GM21717 (cell line): ENCODE results near the gene PHKG2.
A peak's percentile ranks its signal among the peaks of the same experiment; 100 is the strongest.

ENCODE experiments used
- ATAC-seq: cut with Tn5 transposase; IDR thresholded peaks from one replicate; pipeline ENCODE4 v1.9.1; 2021; ENCODE audit warnings: mild to moderate bottlenecking, moderate library complexity; ENCODE audit not compliant: unreplicated experiment

Gene PHKG2

GRCh38 chr16:30755955-30756780, 7.9 kb downstream of the PHKG2 start:
- no peak for ATAC-seq

GRCh38 chr16:30756781-30757100, 8.5 kb downstream of the PHKG2 start:
- no peak for ATAC-seq

GRCh38 chr16:30757316-30757715, 9.1 kb downstream of the PHKG2 start:
- no peak for ATAC-seq

- ATAC-seq: no peak
Measured at GRCh38 chr16:30758988-30759491, 10.8 kb downstream of the PHKG2 start.

GRCh38 chr16:30760001-30760559, 11.9 kb downstream of the PHKG2 start:
- ATAC-seq: no peak

DNA sequence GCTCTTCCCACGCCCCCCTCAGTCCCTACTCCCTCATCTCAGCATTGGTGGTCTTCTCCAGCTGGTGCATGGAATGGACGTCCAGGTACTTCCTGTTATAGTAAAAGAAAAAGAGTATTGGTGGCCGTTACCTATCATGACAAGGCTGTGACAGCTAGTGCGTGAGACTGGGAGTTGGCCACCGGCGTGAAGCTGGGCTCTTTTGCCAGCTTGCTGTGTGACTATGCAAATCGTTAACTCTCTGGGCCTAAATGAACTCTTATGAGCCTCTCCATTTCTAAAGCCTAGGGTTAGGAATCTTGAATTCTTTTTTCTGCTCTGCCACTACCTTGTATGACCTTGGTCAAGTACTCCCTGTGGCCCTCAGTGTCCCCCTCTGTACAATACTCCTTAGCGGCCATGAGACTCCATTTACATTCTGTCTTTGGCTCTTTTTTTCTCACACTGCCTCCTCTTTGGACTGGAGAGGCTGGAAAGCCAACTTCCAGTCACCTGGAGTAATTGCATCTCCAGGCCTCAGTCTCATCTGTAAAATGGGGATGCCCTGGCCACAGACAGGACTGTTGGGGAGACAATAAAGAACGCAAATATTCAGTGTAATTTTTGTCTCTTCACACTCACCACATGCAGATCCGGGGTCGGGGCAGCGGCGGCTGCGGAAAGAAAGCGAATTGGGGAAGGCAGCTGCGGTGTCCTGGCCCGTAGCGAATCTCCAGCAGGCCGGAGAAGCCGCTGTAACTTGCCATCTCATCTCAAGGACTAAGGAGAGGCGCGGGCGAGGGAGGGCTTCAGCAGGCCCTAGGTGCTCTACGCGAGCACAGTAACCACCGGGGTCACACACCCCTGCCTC, 12.6 kb downstream of the PHKG2 start:
- no peak for ATAC-seq

DNA sequence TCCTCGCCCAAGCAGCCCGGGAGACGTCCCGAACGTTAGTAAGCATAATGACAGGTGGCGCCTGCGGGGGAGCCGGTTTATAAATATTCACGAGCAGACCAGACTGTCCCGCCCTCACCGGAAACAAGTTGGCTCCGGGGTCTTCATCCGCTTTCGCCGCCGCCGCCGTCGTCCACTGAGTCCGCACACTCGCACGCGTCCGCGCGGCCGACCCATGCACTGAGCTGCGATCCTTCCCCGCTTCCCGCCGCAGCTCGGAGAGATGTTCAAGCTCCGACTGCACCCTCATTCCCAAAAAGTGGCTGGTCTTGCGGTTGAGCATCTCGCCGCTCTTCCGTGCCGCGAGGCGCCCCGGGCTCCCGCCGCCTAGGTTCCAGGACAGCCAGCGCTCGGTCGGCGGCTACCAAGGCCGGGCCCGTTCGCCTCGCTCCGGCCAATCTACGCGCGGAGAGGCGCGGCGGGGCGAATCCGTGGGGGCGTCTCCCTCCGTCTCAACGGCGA, 13.3 kb downstream of the PHKG2 start:
- peak; percentile 19 for ATAC-seq

DNA sequence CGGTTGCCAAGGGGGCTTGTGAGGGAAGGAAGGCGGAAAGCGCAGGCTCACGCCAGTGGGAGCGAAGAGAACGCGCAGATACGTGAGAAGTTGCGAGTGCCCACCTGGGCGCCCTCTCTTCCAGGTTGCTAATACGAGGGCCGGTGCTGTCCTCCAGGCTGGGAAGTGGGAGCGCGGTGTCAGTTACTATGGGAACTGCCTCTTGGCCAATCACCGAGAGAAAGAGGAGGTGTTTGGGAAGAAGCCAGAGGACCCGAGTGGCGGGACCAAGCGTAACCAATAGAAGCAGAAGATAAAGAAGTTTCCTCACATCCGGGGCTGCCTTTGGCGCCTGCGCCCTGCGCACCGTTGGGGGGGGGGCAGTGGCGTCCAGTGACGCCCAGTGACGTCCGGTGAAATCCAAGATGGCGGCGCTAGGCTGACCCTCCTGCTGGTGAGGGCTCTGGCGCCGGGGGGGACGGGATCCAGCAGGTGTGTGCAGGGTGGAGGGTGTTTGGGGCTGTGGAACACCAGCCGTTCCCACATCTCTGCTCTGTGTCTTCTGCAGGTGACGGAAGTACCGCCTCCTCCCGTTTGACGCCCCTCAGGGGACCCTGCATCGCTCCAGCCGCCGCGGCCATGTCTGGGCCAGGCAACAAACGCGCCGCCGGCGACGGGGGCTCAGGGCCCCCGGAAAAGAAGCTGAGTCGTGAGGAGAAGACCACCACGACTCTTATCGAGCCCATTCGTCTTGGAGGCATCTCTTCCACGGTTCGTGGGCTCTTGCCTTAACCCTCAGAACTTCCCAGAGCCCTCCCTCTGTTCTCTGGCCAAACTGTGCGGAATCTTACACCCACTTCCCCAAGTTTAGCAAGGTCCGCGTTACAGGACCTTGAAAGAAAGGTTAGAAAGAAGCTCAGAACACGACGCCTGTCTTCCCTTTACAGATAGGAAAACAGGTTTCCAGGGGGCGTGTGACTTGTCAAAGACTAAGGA, 14.0 kb downstream of the PHKG2 start, which contains the start of the genes CFAP119 and RNF40:
Gene CFAP119, minus strand, starts transcription at position 135 of the 975 bp plus-strand sequence. CDS start 314 bp downstream, outside the sequence.
Gene RNF40, plus strand, starts transcription at position 395 of the 975 bp plus-strand sequence. Its CDS starts 224 bp downstream, at position 619.
- ATAC-seq: peak; percentile 71

DNA sequence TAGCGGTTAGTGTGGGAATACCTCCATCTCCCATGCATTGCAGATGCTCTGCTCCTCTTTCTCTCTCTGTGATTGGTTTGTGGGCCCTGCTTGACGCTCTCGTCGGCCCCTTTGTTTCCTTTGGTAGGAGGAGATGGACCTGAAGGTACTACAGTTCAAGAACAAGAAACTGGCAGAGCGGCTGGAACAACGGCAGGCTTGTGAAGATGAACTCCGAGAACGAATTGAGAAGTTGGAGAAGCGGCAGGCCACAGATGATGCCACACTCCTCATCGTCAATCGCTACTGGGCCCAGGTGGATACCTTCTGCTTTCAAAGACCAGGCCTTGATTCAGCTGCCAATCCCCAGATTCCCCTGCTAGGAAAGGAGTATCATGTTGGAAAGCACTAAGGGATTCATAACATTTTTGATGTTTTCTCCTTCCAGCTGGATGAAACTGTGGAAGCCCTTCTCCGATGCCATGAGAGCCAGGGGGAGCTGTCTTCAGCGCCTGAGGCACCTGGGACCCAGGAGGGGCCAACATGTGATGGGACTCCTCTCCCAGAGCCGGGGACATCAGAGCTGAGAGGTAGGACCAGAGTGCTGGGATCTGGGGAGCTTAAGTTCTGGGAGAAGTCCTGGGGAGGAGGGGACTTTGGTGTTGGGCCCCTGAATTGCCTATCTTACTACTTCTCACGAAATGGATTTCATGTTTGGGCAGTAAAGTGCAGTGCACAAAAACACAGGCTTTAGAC, 14.9 kb downstream of the PHKG2 start:
- ATAC-seq: no peak

GRCh38 chr16:30764086-30764485, 15.9 kb downstream of the PHKG2 start:
- no peak for ATAC-seq

DNA sequence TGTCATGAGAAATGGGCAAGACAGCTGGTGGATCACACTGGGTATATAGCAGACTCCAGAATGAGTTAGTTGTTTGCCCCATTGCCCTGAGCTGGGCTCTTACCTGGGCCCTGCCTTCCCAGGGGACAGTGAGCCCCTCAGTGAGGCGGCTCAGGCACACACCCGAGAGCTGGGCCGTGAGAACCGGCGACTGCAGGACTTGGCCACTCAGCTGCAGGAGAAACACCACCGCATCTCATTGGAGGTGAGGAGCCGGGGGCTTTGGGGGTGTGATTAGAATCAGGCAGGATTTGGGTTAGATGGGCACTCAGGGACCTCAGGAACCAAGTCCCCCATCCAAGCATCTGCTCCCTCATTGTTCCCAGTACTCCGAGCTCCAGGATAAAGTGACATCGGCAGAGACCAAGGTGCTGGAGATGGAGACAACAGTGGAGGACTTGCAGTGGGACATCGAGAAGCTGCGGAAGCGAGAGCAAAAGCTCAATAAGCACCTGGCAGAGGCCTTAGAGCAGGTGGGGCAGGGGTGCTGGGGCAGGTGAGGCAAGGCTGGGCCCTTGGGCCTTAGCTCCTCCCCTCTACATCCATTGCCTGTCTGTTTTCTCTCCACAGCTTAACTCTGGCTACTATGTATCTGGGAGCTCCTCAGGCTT, 16.7 kb downstream of the PHKG2 start:
- no peak for ATAC-seq

- no peak for ATAC-seq
Measured at GRCh38 chr16:30766206-30766932, 18.1 kb downstream of the PHKG2 start.

DNA sequence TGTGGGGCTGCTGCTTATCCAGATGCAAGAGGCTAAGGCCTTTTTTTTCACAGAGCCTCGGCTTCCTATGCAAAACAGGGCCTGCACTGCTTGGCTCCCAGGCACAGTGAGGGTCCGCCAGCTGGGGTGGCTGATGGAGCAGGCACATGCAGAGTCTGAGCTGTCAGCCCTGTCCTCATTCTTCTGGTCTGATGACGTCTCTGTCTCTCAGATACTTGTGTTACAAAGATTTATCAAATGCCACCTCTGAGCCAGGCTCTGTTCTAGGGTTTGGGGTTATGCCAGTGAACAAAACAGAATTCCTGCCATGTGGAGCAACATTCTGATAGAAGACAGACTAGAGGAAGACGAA, 18.7 kb downstream of the PHKG2 start:
- ATAC-seq: no peak

GRCh38 chr16:30767767-30768465, 19.7 kb downstream of the PHKG2 start:
- no peak for ATAC-seq

GRCh38 chr16:30768583-30769181, 20.5 kb downstream of the PHKG2 start:
- ATAC-seq: no peak

GRCh38 chr16:30769379-30770089, 21.3 kb downstream of the PHKG2 start:
- ATAC-seq: no peak

DNA sequence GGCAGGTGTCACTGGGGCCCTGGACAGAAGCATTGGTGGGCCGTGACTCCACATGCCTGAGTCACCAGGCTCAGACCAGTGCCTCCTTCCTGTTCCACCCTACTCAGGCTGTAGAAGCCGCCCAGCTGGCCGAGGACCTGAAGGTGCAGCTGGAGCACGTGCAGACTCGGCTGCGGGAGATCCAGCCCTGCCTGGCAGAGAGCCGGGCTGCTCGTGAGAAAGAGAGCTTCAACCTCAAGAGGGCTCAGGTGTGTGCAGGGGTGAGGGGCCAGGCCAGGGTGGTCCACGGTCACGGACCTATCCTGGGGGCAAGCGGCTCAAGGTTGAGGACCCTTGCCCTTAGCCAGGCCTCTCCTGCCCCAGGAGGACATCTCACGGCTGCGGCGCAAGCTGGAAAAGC, 23.5 kb downstream of the PHKG2 start:
- no peak for ATAC-seq
